IMR-90 (cell line): ENCODE results near the gene TRIM62. TPM values are rescaled to one million over a fixed set of nuclear protein-coding genes. Genes with fewer than 3 reads are reported as not detected.
A peak's percentile ranks its signal among the peaks of the same experiment; 100 is the strongest.
"Not testable (repeated sequence)": the region's sequence is repeated elsewhere in the genome, so short reads cannot be mapped to it uniquely, and the experiment has no call there.

ENCODE experiments used
- ATAC-seq: fragments of 200-7000 bp; cut with Tn5 transposase; 2 replicates; pipeline ENCODE4 v1.9.1; 2020; ENCODE audit warnings: low read depth, mild to moderate bottlenecking, moderate library complexity
- BruUV-seq: library from RNA; stranded (reverse); fragments of 400-500 nt; replicated peaks from 2 replicates; lab custom pipeline; 2021; lab: Mats Ljungman, UMichigan
- CTCF ChIA-PET: fragments of 300-600 bp; formaldehyde crosslinking; extraction: SDS; loops from one replicate; lab custom pipeline; 2021; ENCODE audit warnings: antibody characterized with exemption; lab: Yijun Ruan, JAX
- POLR2A ChIA-PET: fragments of 300-600 bp; sonication (Branson Sonifier 250); formaldehyde crosslinking; loops from one replicate; lab custom pipeline; 2022; ENCODE audit warnings: antibody characterized with exemption; ENCODE audit not compliant: unreplicated experiment; lab: Charles Lee
- DNase-seq: peaks from one replicate; pipeline ENCODE4 v3.0.0; 2013
- H2AFZ ChIP-seq: replicated peaks from 2 replicates; pipeline ENCODE3; 2013; ENCODE audit warnings: low read length, mild to moderate bottlenecking; ENCODE audit not compliant: poor library complexity
- H2AK5ac ChIP-seq: 2 replicates; pipeline ENCODE4 v1.6.1; 2013; ENCODE audit warnings: low read depth, low read length, inconsistent platforms
- H2AK9ac ChIP-seq: replicated peaks from 2 replicates; pipeline ENCODE3; 2013; ENCODE audit warnings: mild to moderate bottlenecking, low read depth, low read length, moderate library complexity; ENCODE audit not compliant: poor library complexity
- H2BK120ac ChIP-seq: 2 replicates; pipeline ENCODE4 v1.6.1; 2013; ENCODE audit warnings: low read depth, low read length, inconsistent platforms
- H2BK15ac ChIP-seq: 3 replicates; pipeline ENCODE4 v1.6.1; 2013; ENCODE audit warnings: low read depth, low read length, inconsistent platforms
- H2BK20ac ChIP-seq: 2 replicates; pipeline ENCODE4 v1.6.1; 2013; ENCODE audit warnings: low read depth, mild to moderate bottlenecking, inconsistent platforms, low read length, moderate library complexity
- H2BK5ac ChIP-seq: 2 replicates; pipeline ENCODE4 v1.6.1; 2013; ENCODE audit warnings: mild to moderate bottlenecking, low read depth, low read length, inconsistent platforms; ENCODE audit not compliant: poor library complexity, severe bottlenecking
- H3K14ac ChIP-seq: replicated peaks from 2 replicates; pipeline ENCODE4 v1.6.1; 2013; ENCODE audit warnings: low read depth, low read length, inconsistent platforms
- H3K18ac ChIP-seq: 2 replicates; pipeline ENCODE4 v1.6.1; 2013; ENCODE audit warnings: low read depth, low read length, control low read depth
- H3K23ac ChIP-seq: 2 replicates; pipeline ENCODE4 v1.6.1; 2013; ENCODE audit warnings: low read depth, low read length, inconsistent platforms
- H3K27ac ChIP-seq: 2 replicates; pipeline ENCODE4 v1.5.1; 2013; ENCODE audit warnings: mild to moderate bottlenecking, control low read depth, low read length; ENCODE audit not compliant: insufficient read depth
- H3K27me3 ChIP-seq: 2 replicates; pipeline ENCODE4 v1.6.1; 2013; ENCODE audit warnings: low read length; ENCODE audit not compliant: control insufficient read depth, insufficient read depth
- H3K36me3 ChIP-seq: 2 replicates; pipeline ENCODE4 v1.6.1; 2013; ENCODE audit warnings: low read length, mixed read lengths; ENCODE audit not compliant: control insufficient read depth, insufficient read depth
- H3K4ac ChIP-seq: 2 replicates; pipeline ENCODE4 v1.6.1; 2013; ENCODE audit warnings: low read depth, low read length, inconsistent platforms
- H3K4me1 ChIP-seq: 2 replicates; pipeline ENCODE4 v1.6.1; 2013; ENCODE audit warnings: low read length, mixed read lengths; ENCODE audit not compliant: control insufficient read depth, insufficient read depth
- H3K4me2 ChIP-seq: 2 replicates; pipeline ENCODE4 v1.6.1; 2013; ENCODE audit warnings: low read depth, mild to moderate bottlenecking, control low read depth, low read length, moderate library complexity
- H3K4me3 ChIP-seq: 2 replicates; pipeline ENCODE4 v1.5.1; 2013; ENCODE audit warnings: low read depth, mild to moderate bottlenecking, control low read depth, low read length, moderate library complexity; ENCODE audit not compliant: insufficient read depth
- H3K56ac ChIP-seq: 2 replicates; pipeline ENCODE4 v1.6.1; 2013; ENCODE audit warnings: low read length, inconsistent platforms; ENCODE audit not compliant: insufficient read depth; ENCODE audit errors: extremely low read depth
- H3K79me1 ChIP-seq, 2 experiments: 2 replicates each; pipeline ENCODE4 v1.6.1; 2013; ENCODE audit warnings: low read length in 2 of 2, inconsistent platforms in 1 of 2, low read depth in 1 of 2
- H3K9ac ChIP-seq: 2 replicates; pipeline ENCODE4 v1.6.1; 2013; ENCODE audit warnings: low read depth, low read length, control low read depth
- H3K9me1 ChIP-seq: 2 replicates; pipeline ENCODE4 v1.6.1; 2013; ENCODE audit warnings: low read length, inconsistent platforms; ENCODE audit not compliant: insufficient read depth
- H3K9me3 ChIP-seq: 2 replicates; pipeline ENCODE4 v1.6.1; 2013; ENCODE audit warnings: low read length; ENCODE audit not compliant: control insufficient read depth, insufficient read depth
- H4K20me1 ChIP-seq: 2 replicates; pipeline ENCODE4 v1.6.1; 2013; ENCODE audit warnings: low read length, inconsistent platforms; ENCODE audit not compliant: insufficient read depth
- H4K5ac ChIP-seq: 2 replicates; pipeline ENCODE4 v1.6.1; 2013; ENCODE audit warnings: mild to moderate bottlenecking, low read depth, low read length, control low read depth
- H4K8ac ChIP-seq, 2 experiments: 2 replicates each; pipeline ENCODE4 v1.6.1; 2013; ENCODE audit warnings: low read depth in 2 of 2, low read length in 2 of 2, control low read depth in 1 of 2, inconsistent platforms in 1 of 2
- H4K91ac ChIP-seq: 2 replicates; pipeline ENCODE4 v1.6.1; 2013; ENCODE audit warnings: low read depth, low read length, inconsistent platforms; ENCODE audit not compliant: insufficient read depth
- WGBS, 2 experiments: methylation state at CpG; one replicate each; pipeline versions ENCODE4 v1.1.5 to v1.1.7; 2013; ENCODE audit warnings: missing lambda C conversion rate in 2 of 2; ENCODE audit not compliant: insufficient read length in 1 of 2; ENCODE audit errors: extremely low coverage in 2 of 2; 5-methylcytosine and 5-hydroxymethylcytosine counted together
- dilution Hi-C: fragments of 300-500 bp; cut with HindIII; formaldehyde crosslinking; loops from one replicate; pipeline ENCODE4 v1.14.3; 2018; ENCODE audit warnings: low sequenced_read_pairs; ENCODE audit not compliant: unreplicated experiment
- in situ Hi-C: fragments of 300-500 bp; cut with MboI; formaldehyde crosslinking; loops from 3 replicates; pipeline ENCODE4 v1.14.3; 2019; ENCODE audit warnings: low sequenced_read_pairs, inconsistent platforms, mixed read lengths
- intact Hi-C: fragments of 100-400 bp; cut with micrococcal nuclease; formaldehyde crosslinking; loops from 2 replicates; pipeline ENCODE4 v1.10.0; 2022
- polyA plus RNA-seq, 3 experiments: library from polyadenylated mRNA; depleted of rRNA; stranded (reverse); fragments of >200 nt; gene quantifications; 2 replicates each; pipeline ENCODE4 v1.2.3, GENCODE V29; 2012; ENCODE audit warnings: low replicate concordance in 1 of 3
- total RNA-seq: library from RNA; depleted of rRNA; stranded (reverse); fragments of >200 nt; gene quantifications from 2 replicates; pipeline ENCODE4 v1.2.3, GENCODE V29; 2012

TRIM62 gene
- total and polyA plus RNA-seq, 2 of the 4 experiments (the other 2 are of a cell fraction), result 3.0 to 11.1 TPM

DNA sequence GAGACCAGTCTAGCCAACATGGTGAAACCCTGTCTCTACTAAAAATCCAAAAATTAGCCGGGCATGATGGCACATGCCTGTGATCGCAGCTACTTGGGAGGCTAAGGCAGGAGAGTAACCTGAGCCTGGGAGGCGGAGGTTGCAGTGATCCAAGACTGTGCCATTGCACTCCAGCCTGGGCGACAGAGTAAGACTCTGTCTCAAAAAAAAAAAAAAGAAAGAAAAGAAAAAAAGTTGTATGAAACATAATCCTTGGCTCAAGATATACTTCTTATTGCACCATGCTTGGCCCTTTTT, 81.8 kb downstream of the TRIM62 start:
- peaks cover 40% of the 10 kb centered on the region for H3K4me1 ChIP-seq
- H3K9ac ChIP-seq, result peak overlapping the region; percentile 51
- H3K18ac ChIP-seq, result peak overlapping the region; percentile 74
- peak overlapping the region; percentile 95 for H4K91ac ChIP-seq
- peak overlapping the region; percentile 84 for H3K27ac ChIP-seq
- peak overlapping the region; percentile 100 for H2AK5ac ChIP-seq
- H4K8ac ChIP-seq, result peak overlapping the region; percentile 77 to 98
- peak overlapping the region; percentile 94 for H3K23ac ChIP-seq
- H4K5ac ChIP-seq, result peak overlapping the region; percentile 74
- in situ Hi-C loops, H3K9me3 ChIP-seq, DNase-seq, H3K4me2 ChIP-seq, H3K27me3 ChIP-seq, ATAC-seq, dilution Hi-C loops, H4K20me1 ChIP-seq, BruUV-seq, H3K4me3 ChIP-seq, H2AFZ ChIP-seq: not testable (repeated sequence)
- peak overlapping the region; percentile 94 for H3K56ac ChIP-seq
- H2BK20ac ChIP-seq, result peak overlapping the region; percentile 97
- ChIA-PET CTCF (interaction anchor here (0.6 to 2.8 kb wide), 2 partner anchors 27 to 73 kb away, joined by 3 to 8 read pairs; no protein-coding TSS in a partner anchor), POLR2A (interaction anchor here (0.5 to 0.7 kb wide), 2 partner anchors 730 to 1350 kb away, joined by 5 to 6 read pairs; no protein-coding TSS in a partner anchor)
- H3K36me3 ChIP-seq, result peaks cover 16% of the 10 kb centered on the region; the same call in 1 of the 2 replicates
- peaks cover 28% of the 10 kb centered on the region for H3K9me1 ChIP-seq
- intact Hi-C loops, result loop anchor here (10.0 kb wide), 1 partner anchor 185 kb away; no protein-coding TSS in a partner anchor
- H2AK9ac ChIP-seq, result peak overlapping the region; percentile 70
- H3K4ac ChIP-seq, result peak overlapping the region; percentile 100
- H3K14ac ChIP-seq, result peak overlapping the region; percentile 96
- peak overlapping the region; percentile 97 for H2BK120ac ChIP-seq
- H2BK5ac ChIP-seq, result peak overlapping the region; percentile 97
- H2BK15ac ChIP-seq, result peak overlapping the region; percentile 89
- 100% methylated on average over 1 of the region's 4 CpGs; no CpG with 5 or more reads in 1 of the 2 experiments for WGBS, 2 experiments
- peaks cover 9 to 27% of the 10 kb centered on the region in 2 experiments for H3K79me1 ChIP-seq
